Neural crest cell (in vitro differentiated cells): ENCODE data around the gene KRTAP6-1. TPM values are rescaled to one million over a fixed set of nuclear protein-coding genes. Genes with fewer than 3 reads are reported as not detected.

Experiments used
- DNase-seq: peaks from one replicate; pipeline ENCODE4 v3.0.0; 2021; ENCODE audit warnings: low read depth, mixed read lengths, low spot score
- H3K27ac Mint-ChIP-seq: one replicate; pipeline ENCODE4 v1.8.0; 2021; ENCODE audit warnings: mild to moderate bottlenecking, mixed read lengths; ENCODE audit not compliant: unreplicated experiment
- H3K27me3 Mint-ChIP-seq: 2 replicates; pipeline ENCODE4 v1.8.0; 2021; ENCODE audit warnings: low read depth, mild to moderate bottlenecking, mixed read lengths
- H3K36me3 Mint-ChIP-seq: 2 replicates; pipeline ENCODE4 v1.8.0; 2021; ENCODE audit warnings: low read depth, mild to moderate bottlenecking, mixed read lengths
- H3K4me1 Mint-ChIP-seq: 2 replicates; pipeline ENCODE4 v1.8.0; 2021; ENCODE audit warnings: mixed read lengths
- H3K4me3 Mint-ChIP-seq: one replicate; pipeline ENCODE4 v1.8.0; 2021; ENCODE audit warnings: mild to moderate bottlenecking, mixed read lengths
- H3K9me3 Mint-ChIP-seq: 2 replicates; pipeline ENCODE4 v1.8.0; 2021; ENCODE audit warnings: mixed read lengths
- CTCF ChIP-seq: fragments of 200-600 bp; sonication (generic); conservative IDR thresholded peaks from 2 replicates; pipeline ENCODE4 v1.5.0; 2021; ENCODE audit warnings: antibody characterized with exemption, mild to moderate bottlenecking
- total RNA-seq: library from RNA; stranded (reverse); gene quantifications from 2 replicates; pipeline ENCODE4 v1.2.1, GENCODE V29; 2021

KRTAP6-1 gene
- total RNA-seq, 1 donor from 2014 or later, result not detected

DNA sequence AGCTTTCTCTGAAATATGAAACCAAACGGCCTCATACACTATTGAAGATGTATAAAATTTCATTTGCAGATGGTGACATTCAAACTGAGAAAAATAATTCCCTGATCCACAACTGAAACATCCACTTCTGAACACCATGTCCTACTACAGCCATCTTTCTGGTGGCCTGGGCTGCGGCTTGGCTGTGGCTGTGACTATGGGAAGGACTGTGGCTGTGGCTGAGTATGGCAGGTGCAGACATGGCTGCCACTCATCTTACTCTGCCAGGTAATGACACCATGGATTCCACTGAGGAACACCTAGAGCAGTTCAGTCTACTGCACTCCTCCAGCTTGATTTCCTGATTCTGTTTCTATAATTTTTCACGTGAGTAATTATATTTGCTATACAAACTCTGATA lies 6.8 kb upstream of the KRTAP6-1 start, which contains the start of gene KRTAP20-4:
Gene KRTAP20-4, plus strand, starts transcription at position 106 of the 400 bp plus-strand sequence.
- Mint-ChIP-seq H3K27ac (no peak within 1 kb of the TSS), H3K27me3 (no peaks in the 10 kb centered on the region), H3K4me3 (no peak within 1 kb of the TSS), H3K4me1 (no peaks in the 10 kb centered on the region), H3K36me3 (no peaks in the 10 kb centered on the region), H3K9me3 (peaks cover 9% of the 10 kb centered on the region)
- TF ChIP-seq CTCF, result no peak
- DNase-seq, result no peak

GRCh38 chr21:30620080-30620479 lies 6.3 kb upstream of the KRTAP6-1 start:
- Mint-ChIP-seq H3K9me3 (peaks cover 8% of the 10 kb centered on the region), H3K27me3 (no peaks in the 10 kb centered on the region)
- no peak for TF ChIP-seq CTCF

GRCh38 chr21:30616125-30616524 lies 2.4 kb upstream of the KRTAP6-1 start, which contains the start of gene KRTAP20-1:
KRTAP20-1 (plus strand) TSS chr21:30616425; CDS start chr21:30616455, 30 bp downstream.
- no peak for TF ChIP-seq CTCF
- no peaks in the 10 kb centered on the region for H3K27me3 Mint-ChIP-seq
- no peak within 1 kb of the TSS for H3K4me3 Mint-ChIP-seq
- peaks cover 6% of the 10 kb centered on the region for H3K9me3 Mint-ChIP-seq
- H3K36me3 Mint-ChIP-seq, result peaks cover 2% of the 10 kb centered on the region
- no peaks in the 10 kb centered on the region for H3K4me1 Mint-ChIP-seq
- no peak for DNase-seq
- no peak within 1 kb of the TSS for H3K27ac Mint-ChIP-seq

More at GRCh38 chr21:30620080-30620479, 6.3 kb upstream of the KRTAP6-1 start:
- Mint-ChIP-seq H3K36me3 (no peaks in the 10 kb centered on the region), H3K4me3 (no peak overlapping the region), H3K27ac (no peak overlapping the region), H3K4me1 (no peaks in the 10 kb centered on the region)
- DNase-seq, result no peak

DNA sequence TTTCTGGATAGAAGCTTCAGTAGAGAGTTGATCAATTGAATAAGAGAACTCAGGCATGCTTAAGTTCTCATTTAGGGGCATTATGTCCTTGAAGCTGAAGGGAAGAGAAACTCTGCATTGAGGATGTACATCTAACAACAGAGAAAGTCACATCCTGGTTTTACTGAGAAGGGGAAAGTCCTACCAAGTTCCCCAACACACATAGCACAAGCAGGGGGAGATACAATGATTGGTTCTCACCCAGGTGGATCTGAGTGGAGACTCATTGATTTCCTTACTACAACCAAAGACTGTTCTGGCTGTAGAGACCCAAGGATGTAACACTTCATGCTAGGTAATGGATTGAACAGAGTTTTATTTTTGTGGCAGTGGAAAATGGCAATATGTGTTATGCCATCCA lies 1.5 kb upstream of the KRTAP6-1 start:
- H3K27ac Mint-ChIP-seq, result no peak overlapping the region
- peaks cover 15% of the 10 kb centered on the region for H3K9me3 Mint-ChIP-seq
- no peak for TF ChIP-seq CTCF
- peaks cover 2% of the 10 kb centered on the region for H3K36me3 Mint-ChIP-seq
- DNase-seq, result no peak
- no peak overlapping the region for H3K4me3 Mint-ChIP-seq
- no peaks in the 10 kb centered on the region for H3K4me1 Mint-ChIP-seq
- H3K27me3 Mint-ChIP-seq, result no peaks in the 10 kb centered on the region

DNA sequence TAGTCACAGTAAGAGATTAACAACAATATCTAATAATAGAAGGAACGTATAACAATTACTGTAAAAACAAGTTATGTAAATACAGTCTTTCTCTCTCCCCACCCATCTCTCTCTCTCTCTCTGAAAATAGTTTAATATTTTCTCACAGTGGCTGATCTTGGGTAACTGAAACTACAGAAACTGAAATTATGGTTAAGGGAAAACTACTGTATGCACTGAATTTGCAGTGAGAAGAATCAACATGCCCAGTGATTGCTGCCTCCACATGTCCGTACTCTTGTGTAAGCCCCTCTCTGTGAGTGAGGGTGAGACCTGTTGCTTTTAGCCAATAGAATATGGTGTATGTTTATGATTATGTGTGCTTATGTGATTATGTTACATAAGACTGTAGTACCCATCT lies 1.6 kb downstream of the KRTAP6-1 start:
- Mint-ChIP-seq H3K4me3 (no peak overlapping the region), H3K36me3 (peaks cover 2% of the 10 kb centered on the region), H3K9me3 (peaks cover 16% of the 10 kb centered on the region), H3K4me1 (no peaks in the 10 kb centered on the region), H3K27me3 (no peaks in the 10 kb centered on the region), H3K27ac (no peak overlapping the region)
- no peak for DNase-seq
- no peak for TF ChIP-seq CTCF
